Loucy (cell line): ENCODE results near the gene DLG2.

ENCODE experiments used
- EZH2phosphoT487 ChIP-seq: fragments of 200-600 bp; IDR thresholded peaks from 2 replicates; pipeline ENCODE4 v1.6.1; 2018; ENCODE audit warnings: antibody characterized with exemption, mild to moderate bottlenecking, moderate library complexity, borderline replicate concordance
- TF ChIP-seq, protein P1 (sequence below): fragments of 200-600 bp; sonication (generic); conservative IDR thresholded peaks from 2 replicates; pipeline ENCODE4 v1.5.1; 2014; ENCODE audit warnings: mild to moderate bottlenecking, antibody characterized with exemption, low read length

DNA sequence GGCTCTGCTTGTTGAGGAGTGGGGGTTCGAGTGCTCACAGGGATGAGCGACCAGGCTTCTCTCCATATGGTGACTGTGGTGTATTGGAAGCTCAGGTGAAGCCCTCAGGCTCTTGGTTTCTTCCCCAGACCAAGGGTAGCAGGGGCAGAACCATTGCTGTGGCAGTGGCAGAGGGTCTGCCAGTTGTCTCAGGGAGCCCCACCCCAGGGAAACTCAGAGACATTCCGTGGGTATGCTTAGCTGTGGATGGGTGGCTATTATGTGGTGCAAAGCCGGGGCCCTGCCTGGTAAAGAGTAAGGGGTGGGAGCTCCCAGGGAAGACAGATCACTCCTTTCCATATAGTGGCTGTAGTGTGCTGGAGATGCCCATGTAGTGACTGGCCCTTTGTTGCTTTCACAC, 167.8 kb downstream of the DLG2 start:
- TF ChIP-seq, protein P1, sequence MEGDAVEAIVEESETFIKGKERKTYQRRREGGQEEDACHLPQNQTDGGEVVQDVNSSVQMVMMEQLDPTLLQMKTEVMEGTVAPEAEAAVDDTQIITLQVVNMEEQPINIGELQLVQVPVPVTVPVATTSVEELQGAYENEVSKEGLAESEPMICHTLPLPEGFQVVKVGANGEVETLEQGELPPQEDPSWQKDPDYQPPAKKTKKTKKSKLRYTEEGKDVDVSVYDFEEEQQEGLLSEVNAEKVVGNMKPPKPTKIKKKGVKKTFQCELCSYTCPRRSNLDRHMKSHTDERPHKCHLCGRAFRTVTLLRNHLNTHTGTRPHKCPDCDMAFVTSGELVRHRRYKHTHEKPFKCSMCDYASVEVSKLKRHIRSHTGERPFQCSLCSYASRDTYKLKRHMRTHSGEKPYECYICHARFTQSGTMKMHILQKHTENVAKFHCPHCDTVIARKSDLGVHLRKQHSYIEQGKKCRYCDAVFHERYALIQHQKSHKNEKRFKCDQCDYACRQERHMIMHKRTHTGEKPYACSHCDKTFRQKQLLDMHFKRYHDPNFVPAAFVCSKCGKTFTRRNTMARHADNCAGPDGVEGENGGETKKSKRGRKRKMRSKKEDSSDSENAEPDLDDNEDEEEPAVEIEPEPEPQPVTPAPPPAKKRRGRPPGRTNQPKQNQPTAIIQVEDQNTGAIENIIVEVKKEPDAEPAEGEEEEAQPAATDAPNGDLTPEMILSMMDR, result no peak
- TF ChIP-seq EZH2phosphoT487, result no peak
